Activated naive CD8-positive, alpha-beta T cell treated with anti-CD3 and anti-CD28 coated beads, Interleukin-2, amount 10 ng/mL, durations not matched to agents 7 days and 5 days (primary cell): Measurements from ENCODE around the gene SLC16A9. TPM values are rescaled to one million over a fixed set of nuclear protein-coding genes. Genes with fewer than 3 reads are reported as not detected.

Source experiments
- ATAC-seq: fragments of 150-1000 bp; cut with Tn5 transposase; one replicate; pipeline ENCODE4 v1.10.0; 2021; ENCODE audit warnings: low read depth, moderate library complexity
- POLR2A ChIA-PET: fragments of 350-600 bp; sonication (Branson Sonifier 250); formaldehyde crosslinking; loops from one replicate; lab custom pipeline; 2021; ENCODE audit warnings: antibody characterized with exemption; lab: Charles Lee
- DNase-seq: peaks from one replicate; pipeline ENCODE4 v3.0.0; 2021
- H3K27ac Mint-ChIP-seq: one replicate; pipeline ENCODE4 v1.8.0; 2022; ENCODE audit warnings: mild to moderate bottlenecking, mixed read lengths
- H3K27me3 Mint-ChIP-seq: one replicate; pipeline ENCODE4 v1.8.0; 2022; ENCODE audit warnings: mild to moderate bottlenecking, moderate library complexity, mixed read lengths
- H3K36me3 Mint-ChIP-seq: one replicate; pipeline ENCODE4 v1.8.0; 2021; ENCODE audit warnings: mild to moderate bottlenecking, mixed read lengths
- H3K4me1 Mint-ChIP-seq: one replicate; pipeline ENCODE4 v1.8.0; 2021; ENCODE audit warnings: mixed read lengths
- H3K4me3 Mint-ChIP-seq: one replicate; pipeline ENCODE4 v1.8.0; 2022; ENCODE audit warnings: mild to moderate bottlenecking, moderate library complexity, mixed read lengths
- H3K9me3 Mint-ChIP-seq: one replicate; pipeline ENCODE4 v1.8.0; 2021; ENCODE audit warnings: mixed read lengths
- total RNA-seq, 2 experiments: library from RNA; stranded (reverse); gene quantifications; one replicate each; pipeline ENCODE4 v1.2.3, GENCODE V29; 2021

Gene SLC16A9
- total RNA-seq, 2 experiments from 2014 or later, result 0.08 to 0.09 TPM

DNA sequence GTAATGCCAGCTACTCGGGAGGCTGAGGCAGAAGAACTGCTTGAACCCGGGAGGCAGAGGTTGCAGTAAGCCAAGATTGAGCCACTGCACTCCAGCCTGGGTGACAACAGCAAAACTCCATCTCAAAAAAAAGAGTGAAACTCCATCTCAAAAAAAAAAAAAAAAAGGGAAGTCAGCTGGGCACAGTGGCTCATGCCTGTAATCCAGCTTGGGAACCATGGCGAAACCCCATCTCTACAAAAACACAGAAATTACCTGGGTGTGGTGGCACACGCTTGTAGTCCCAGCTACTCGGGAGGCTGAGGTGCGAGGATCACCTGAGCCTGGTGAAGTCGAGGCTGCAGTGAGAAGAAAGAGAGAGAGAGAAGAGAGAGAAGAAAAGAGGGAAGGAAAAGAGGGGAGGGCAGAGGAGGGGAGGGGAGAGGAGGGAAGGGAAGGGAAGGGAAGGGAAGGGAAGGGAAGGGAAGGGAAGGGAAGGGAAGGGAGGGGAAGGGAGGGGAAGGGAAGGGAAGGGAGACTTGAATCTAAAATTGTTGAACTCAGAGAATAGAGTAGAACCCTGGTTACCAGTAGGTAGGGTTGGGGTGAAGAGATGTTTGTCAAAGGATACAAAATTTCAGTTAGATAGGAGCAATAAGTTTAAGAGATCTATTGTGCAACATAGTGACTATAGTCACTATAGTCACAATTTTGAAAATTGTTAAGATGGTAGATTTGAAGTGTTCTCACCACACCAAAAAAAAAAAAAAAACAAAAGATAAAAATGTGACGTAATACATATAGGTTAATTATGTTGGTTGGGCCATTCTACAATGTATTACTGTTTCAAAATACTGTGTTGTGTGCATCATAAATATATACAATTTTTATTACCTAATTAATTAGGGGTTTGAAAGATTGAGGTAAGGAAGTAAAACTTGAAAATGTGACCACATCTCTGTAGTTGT, 2.5 kb downstream of the SLC16A9 start:
- H3K27ac Mint-ChIP-seq, result no peak overlapping the region
- POLR2A ChIA-PET, result no interaction called here
- no peak for ATAC-seq
- no peak for DNase-seq
- H3K4me3 Mint-ChIP-seq, result no peak overlapping the region
- H3K4me1 Mint-ChIP-seq, result peaks cover 9% of the 10 kb centered on the region
- peaks cover 47% of the 10 kb centered on the region for H3K27me3 Mint-ChIP-seq
- H3K9me3 Mint-ChIP-seq, result no peaks in the 10 kb centered on the region
- H3K36me3 Mint-ChIP-seq, result no peaks in the 10 kb centered on the region

DNA sequence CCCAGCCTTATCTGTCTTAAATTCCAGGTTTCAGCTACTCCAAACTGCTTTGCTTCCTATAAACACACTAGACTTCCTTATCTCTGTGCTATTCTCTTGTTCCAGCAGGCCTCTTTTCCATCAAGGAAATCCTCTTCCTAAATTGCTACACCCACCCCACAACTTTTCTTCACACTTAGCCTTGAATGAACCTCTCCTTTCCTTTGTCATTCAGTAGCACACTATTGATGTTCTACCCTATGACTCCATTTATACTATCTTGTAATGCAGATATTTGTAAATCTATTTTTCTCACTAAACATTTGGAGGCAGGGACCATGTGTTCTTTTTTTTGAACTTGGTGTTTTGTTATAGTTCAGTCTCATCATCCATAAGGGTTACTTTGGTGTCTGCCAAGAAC, 3.7 kb downstream of the SLC16A9 start:
- Mint-ChIP-seq H3K27ac (no peak overlapping the region), H3K4me3 (no peak overlapping the region), H3K27me3 (peaks cover 36% of the 10 kb centered on the region), H3K4me1 (peaks cover 9% of the 10 kb centered on the region), H3K9me3 (no peaks in the 10 kb centered on the region), H3K36me3 (no peaks in the 10 kb centered on the region)
- DNase-seq (no peak), ATAC-seq (no peak)
- POLR2A ChIA-PET, result no interaction called here

DNA sequence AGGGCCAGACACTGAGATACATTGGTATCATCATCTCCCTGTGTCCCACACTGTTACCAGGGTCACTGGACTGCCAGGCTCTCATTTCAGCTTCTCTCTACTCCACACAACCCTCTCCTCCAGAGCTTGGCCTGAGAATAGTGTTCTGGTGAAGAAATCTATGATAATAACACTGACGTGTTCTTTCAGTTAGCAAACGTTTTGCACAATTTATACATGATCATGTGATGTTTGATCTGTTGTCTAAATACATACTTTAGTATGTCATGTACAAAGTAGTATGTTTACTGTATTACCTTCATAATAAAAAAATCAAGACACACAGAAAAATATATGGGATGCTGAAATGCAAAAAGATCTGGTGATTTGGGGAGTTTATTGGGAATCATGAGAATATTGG, 5.0 kb downstream of the SLC16A9 start:
- Mint-ChIP-seq H3K4me1 (peaks cover 2% of the 10 kb centered on the region), H3K4me3 (no peak overlapping the region), H3K9me3 (no peaks in the 10 kb centered on the region), H3K27me3 (peaks cover 27% of the 10 kb centered on the region), H3K36me3 (no peaks in the 10 kb centered on the region), H3K27ac (no peak overlapping the region)
- DNase-seq (no peak), ATAC-seq (no peak)
- POLR2A ChIA-PET, result no interaction called here

DNA sequence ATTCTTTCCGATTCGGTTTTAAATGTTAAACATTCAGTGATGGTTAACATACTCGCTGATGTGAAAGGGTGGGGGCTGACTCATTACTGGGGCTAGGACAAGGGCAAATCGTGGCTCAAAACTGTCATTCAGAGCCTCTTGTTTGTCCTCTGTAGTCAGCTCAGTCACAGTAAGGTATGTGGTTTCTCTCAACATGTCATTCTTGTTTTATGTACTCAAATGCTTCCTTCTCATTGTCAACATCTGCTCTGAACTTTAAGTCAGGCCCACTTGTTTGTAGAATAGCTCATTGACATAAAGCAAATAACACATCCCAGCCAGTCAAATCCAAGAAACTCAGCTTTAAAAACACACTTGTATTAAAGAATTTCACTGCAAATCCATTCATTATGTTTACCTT, 7.3 kb downstream of the SLC16A9 start:
- no peaks in the 10 kb centered on the region for H3K9me3 Mint-ChIP-seq
- ATAC-seq, result no peak
- DNase-seq, result no peak
- peaks cover 12% of the 10 kb centered on the region for H3K27me3 Mint-ChIP-seq
- POLR2A ChIA-PET, result no interaction called here
- no peaks in the 10 kb centered on the region for H3K4me1 Mint-ChIP-seq
- H3K36me3 Mint-ChIP-seq, result no peaks in the 10 kb centered on the region
- no peak overlapping the region for H3K4me3 Mint-ChIP-seq
- no peak overlapping the region for H3K27ac Mint-ChIP-seq

DNA sequence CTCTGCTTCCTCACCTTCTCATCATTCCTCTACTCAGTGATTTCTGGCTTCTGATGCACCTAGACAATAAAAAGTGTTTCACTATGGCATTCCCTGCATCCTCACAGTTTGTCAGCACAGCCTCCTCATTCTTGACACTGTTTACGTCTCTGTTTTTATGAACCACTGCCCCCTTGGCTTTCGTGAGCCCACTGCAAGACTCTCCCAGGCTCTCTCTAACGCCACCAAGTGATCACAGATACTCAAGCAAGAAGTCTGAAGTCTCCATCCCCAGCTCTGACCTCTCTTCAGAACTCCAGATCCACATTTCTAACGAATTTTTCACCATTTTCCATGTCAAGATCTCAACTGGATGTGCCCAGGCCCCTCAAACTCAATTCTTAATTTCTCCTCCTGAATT, 8.9 kb downstream of the SLC16A9 start:
- no peak overlapping the region for H3K27ac Mint-ChIP-seq
- H3K36me3 Mint-ChIP-seq, result no peaks in the 10 kb centered on the region
- H3K9me3 Mint-ChIP-seq, result no peaks in the 10 kb centered on the region
- H3K27me3 Mint-ChIP-seq, result peaks cover 5% of the 10 kb centered on the region
- H3K4me3 Mint-ChIP-seq, result no peak overlapping the region
- POLR2A ChIA-PET, result no interaction called here
- DNase-seq (no peak), ATAC-seq (no peak)
- H3K4me1 Mint-ChIP-seq, result no peaks in the 10 kb centered on the region

DNA sequence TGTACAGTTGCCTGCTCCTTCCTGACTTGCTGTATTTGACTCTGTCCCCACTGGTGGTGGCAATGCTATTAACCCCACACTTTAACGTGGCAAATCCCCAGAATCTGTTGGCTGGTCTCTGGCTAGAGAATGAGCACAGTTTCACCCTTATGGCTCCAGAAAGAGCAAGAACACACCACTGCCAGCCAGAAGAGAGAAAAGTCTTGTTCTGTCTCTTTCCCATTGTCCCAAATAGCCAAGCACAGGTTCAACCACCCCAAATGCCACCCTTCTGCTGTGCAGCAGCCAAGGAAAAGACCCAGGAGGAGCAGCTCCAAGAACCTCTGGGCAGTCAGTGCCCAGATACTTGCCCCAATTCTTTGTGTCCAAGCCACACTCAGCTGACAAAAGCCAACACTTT, 11.3 kb downstream of the SLC16A9 start:
- peaks cover 2% of the 10 kb centered on the region for H3K27me3 Mint-ChIP-seq
- H3K36me3 Mint-ChIP-seq, result no peaks in the 10 kb centered on the region
- ATAC-seq (no peak), DNase-seq (no peak)
- POLR2A ChIA-PET, result no interaction called here
- no peaks in the 10 kb centered on the region for H3K4me1 Mint-ChIP-seq
- no peak overlapping the region for H3K4me3 Mint-ChIP-seq
- no peaks in the 10 kb centered on the region for H3K9me3 Mint-ChIP-seq
- no peak overlapping the region for H3K27ac Mint-ChIP-seq

DNA sequence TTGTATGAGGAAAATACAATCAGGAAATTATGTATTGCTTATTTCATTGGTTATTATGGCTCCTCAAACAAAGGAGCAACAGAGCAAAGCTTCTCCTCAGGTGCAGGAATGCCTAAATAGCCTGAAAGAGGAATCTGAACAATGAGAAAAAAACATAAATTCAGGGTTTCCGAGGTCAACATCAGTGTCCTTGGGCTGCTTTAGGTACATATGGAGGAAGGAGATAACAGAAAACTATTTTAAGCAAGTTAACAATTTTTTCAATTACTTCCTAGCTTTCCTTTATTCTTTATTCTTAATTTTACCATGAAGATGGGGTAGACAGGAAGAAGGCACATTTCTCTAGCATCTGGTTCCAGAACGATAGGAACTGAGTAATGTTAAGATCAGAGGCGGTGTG, 14.0 kb downstream of the SLC16A9 start:
- DNase-seq (no peak), ATAC-seq (no peak)
- Mint-ChIP-seq H3K27me3 (peaks cover 9% of the 10 kb centered on the region), H3K4me1 (no peaks in the 10 kb centered on the region), H3K4me3 (no peak overlapping the region), H3K36me3 (no peaks in the 10 kb centered on the region), H3K9me3 (no peaks in the 10 kb centered on the region), H3K27ac (no peak overlapping the region)
- POLR2A ChIA-PET, result no interaction called here

DNA sequence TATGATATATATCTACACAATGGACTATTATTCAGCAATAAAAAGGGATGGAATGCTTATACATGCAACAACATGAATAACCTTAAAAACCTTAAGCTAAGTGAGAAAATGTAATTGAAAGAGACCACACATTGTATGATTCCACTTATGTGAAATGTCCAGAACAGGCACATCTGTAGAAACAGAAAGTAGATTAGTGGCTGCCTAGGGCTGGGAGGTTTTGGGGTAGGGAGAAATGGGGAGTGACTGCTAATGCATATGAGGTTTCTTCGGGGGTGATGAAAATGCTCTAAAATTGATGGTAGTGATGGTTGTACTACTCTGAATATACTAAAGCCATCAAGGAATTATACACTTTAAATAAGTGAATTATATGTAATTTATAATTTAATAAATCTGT, 14.7 kb downstream of the SLC16A9 start:
- H3K36me3 Mint-ChIP-seq, result no peaks in the 10 kb centered on the region
- no peak for DNase-seq
- peaks cover 8% of the 10 kb centered on the region for H3K27me3 Mint-ChIP-seq
- ATAC-seq, result no peak
- no peaks in the 10 kb centered on the region for H3K9me3 Mint-ChIP-seq
- H3K4me3 Mint-ChIP-seq, result no peak overlapping the region
- H3K27ac Mint-ChIP-seq, result no peak overlapping the region
- no peaks in the 10 kb centered on the region for H3K4me1 Mint-ChIP-seq
- POLR2A ChIA-PET, result no interaction called here

DNA sequence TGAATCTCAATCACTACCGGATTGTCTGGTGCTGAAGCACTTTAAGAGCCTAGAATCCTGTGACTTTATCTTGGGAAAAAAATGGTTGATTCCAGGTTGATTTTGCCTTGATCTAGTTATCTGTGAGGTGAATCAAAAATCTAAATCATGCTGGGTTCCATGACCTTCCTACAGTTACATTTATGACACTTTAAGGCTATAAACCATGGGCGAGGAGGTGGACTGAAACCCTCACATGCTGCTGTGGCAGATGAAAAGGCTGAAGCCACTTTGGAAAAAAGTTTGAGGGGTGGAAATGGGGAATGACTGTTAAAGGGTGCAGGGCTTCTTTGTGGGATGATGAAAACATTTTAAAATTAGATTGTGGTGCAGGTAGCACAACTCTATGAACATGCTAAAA, 17.5 kb downstream of the SLC16A9 start:
- no peak overlapping the region for H3K4me3 Mint-ChIP-seq

DNA sequence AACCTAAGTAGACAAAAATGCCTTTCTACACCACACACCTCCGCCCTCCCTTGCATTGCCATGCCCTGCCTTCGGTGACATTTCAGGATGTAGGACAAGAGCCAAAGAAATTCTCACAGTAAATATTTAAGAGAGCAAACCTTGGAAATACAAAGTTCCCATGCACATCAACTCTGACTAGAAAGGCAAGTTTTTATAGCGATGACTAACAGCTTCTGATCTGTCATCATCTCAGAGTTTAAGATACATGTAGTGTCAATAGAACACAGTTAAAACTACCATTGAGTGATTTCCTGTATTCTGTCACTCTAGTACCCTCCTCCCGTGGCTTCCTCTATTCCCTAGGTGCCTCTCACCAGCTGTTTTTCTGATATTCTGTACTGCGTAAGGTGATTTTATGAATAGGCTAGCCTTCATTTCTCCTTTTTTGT, 20.7 kb downstream of the SLC16A9 start:
- DNase-seq, result no peak
- no peaks in the 10 kb centered on the region for H3K4me1 Mint-ChIP-seq
- POLR2A ChIA-PET, result no interaction called here
- peaks cover 16% of the 10 kb centered on the region for H3K27me3 Mint-ChIP-seq
- H3K27ac Mint-ChIP-seq, result no peak overlapping the region
- no peaks in the 10 kb centered on the region for H3K9me3 Mint-ChIP-seq
- ATAC-seq, result no peak
- H3K36me3 Mint-ChIP-seq, result no peaks in the 10 kb centered on the region
- no peak overlapping the region for H3K4me3 Mint-ChIP-seq

More for the DNA sequence above, 17.5 kb downstream of the SLC16A9 start:
- Mint-ChIP-seq H3K27ac (no peak overlapping the region), H3K4me1 (no peaks in the 10 kb centered on the region), H3K36me3 (no peaks in the 10 kb centered on the region), H3K27me3 (peaks cover 9% of the 10 kb centered on the region), H3K9me3 (no peaks in the 10 kb centered on the region)
- DNase-seq (no peak), ATAC-seq (no peak)
- POLR2A ChIA-PET, result no interaction called here

DNA sequence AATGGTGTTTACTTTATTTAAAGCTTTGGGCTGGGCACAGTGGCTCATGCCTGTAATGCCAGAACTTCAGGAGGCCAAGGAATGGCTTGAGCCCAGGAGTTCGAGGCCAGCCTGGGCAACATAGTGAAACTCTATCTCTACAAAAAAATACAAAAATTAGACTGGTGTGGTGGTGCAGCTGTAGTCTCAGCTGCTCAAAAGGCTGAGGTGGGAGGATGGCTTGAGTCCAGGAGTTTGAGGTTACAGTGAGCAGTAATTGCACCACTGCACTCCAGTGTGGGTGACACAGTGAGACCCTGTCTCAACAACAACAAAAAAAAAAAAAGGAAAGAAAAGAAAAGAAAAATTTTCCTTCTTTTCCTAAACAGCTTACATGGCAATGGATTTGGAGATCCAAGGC, 22.0 kb downstream of the SLC16A9 start:
- no peak overlapping the region for H3K27ac Mint-ChIP-seq
- H3K27me3 Mint-ChIP-seq, result peaks cover 13% of the 10 kb centered on the region
- no peaks in the 10 kb centered on the region for H3K9me3 Mint-ChIP-seq
- no peak for ATAC-seq
- DNase-seq, result no peak
- H3K4me3 Mint-ChIP-seq, result no peak overlapping the region
- H3K4me1 Mint-ChIP-seq, result no peaks in the 10 kb centered on the region
- POLR2A ChIA-PET, result no interaction called here
- H3K36me3 Mint-ChIP-seq, result no peaks in the 10 kb centered on the region

DNA sequence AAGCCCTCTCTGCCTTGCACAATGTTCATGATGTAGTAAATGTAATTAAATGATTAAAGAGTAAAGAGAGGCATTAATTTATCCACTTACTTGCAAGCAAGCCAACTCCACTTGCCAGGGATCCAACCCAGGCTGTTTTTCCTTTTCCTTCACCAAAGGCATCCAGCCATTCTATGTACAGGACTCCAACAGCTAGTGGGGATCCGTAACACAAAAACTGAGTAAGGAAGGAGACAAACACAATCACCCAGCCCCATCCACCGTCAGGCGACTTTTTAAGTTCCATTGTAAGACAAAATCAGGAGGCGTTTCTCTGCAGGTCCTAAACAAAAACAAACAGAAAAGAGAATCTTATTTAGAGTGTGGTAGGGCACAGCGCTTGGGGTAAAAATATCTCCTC, 25.6 kb downstream of the SLC16A9 start:
- no peaks in the 10 kb centered on the region for H3K4me1 Mint-ChIP-seq
- H3K9me3 Mint-ChIP-seq, result no peaks in the 10 kb centered on the region
- ATAC-seq (no peak), DNase-seq (no peak)
- H3K4me3 Mint-ChIP-seq, result no peak overlapping the region
- POLR2A ChIA-PET, result no interaction called here
- H3K27me3 Mint-ChIP-seq, result peaks cover 9% of the 10 kb centered on the region
- H3K27ac Mint-ChIP-seq, result no peak overlapping the region
- H3K36me3 Mint-ChIP-seq, result no peaks in the 10 kb centered on the region

DNA sequence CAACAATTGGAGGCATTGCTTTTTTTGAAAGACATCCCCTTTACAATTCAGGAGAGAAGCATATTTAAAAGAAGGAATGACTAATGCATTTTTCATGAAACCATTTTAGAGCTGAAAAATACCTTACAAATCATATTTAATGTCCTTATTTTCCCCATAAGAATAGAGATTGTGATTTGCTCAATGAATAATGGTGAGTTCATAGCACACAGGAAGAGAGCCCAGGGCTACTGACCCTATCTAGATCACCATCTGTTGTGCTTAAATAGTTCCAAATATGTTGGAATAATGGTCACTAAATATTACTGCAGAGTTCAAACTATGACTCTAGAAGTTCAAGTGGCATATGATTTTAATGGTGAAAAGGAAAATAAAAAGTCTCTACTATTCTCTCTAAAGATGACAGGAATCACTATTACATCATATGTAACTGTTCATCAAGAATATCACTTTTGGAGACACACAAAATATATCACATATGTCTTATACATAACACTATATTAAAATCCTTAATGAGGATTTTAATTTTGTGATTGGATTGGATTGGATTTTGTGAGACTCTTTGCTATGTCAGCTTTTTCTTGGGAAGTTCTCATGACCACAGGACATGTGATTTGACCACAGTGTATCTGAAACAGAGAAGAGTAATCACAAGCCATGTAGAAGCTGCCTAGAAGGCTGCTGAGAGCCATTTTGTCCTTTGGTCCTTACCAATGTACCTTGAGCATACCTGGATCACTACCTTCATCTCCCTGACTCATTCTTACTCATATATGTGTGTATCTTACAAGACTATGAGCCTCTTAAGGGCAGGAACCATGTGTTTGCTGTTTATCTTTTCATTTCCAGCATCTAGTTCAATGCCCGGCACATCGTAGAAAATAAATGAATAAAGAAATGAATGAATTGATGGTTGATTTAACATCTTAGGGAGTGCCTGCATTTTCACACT, 26.4 kb downstream of the SLC16A9 start:
- ATAC-seq (no peak), DNase-seq (no peak)
- Mint-ChIP-seq H3K4me1 (no peaks in the 10 kb centered on the region), H3K4me3 (no peak overlapping the region), H3K9me3 (no peaks in the 10 kb centered on the region), H3K27ac (no peak overlapping the region), H3K36me3 (no peaks in the 10 kb centered on the region), H3K27me3 (peaks cover 7% of the 10 kb centered on the region)
- POLR2A ChIA-PET, result no interaction called here
